Lower lobe of right lung (tissue), 2 donors: ENCODE results near the gene TUBD1. TPM values are rescaled to one million over a fixed set of nuclear protein-coding genes. Genes with fewer than 3 reads are reported as not detected.

Experiments used
- ATAC-seq, 2 donors: fragments of 200-7000 bp; cut with Tn5 transposase; one replicate each; pipeline ENCODE4 v1.9.1; 2020 to 2022; ENCODE audit warnings: mild to moderate bottlenecking in 2 of 2, moderate library complexity in 2 of 2
- DNase-seq: peaks from one replicate; pipeline ENCODE4 v3.0.0-alpha.2; 2020
- H3K27ac ChIP-seq: fragments of 200-600 bp; one replicate; pipeline ENCODE4 v1.8.0; 2022
- H3K27me3 ChIP-seq: fragments of 200-600 bp; one replicate; pipeline ENCODE4 v1.8.0; 2022; ENCODE audit warnings: low read depth
- H3K36me3 ChIP-seq: fragments of 200-600 bp; one replicate; pipeline ENCODE4 v1.8.0; 2022; ENCODE audit warnings: mild to moderate bottlenecking
- H3K4me1 ChIP-seq: fragments of 200-600 bp; one replicate; pipeline ENCODE4 v1.8.0; 2022
- H3K4me3 ChIP-seq: fragments of 200-600 bp; one replicate; pipeline ENCODE4 v1.8.0; 2022; ENCODE audit warnings: mild to moderate bottlenecking
- H3K9me3 ChIP-seq: fragments of 200-600 bp; one replicate; pipeline ENCODE4 v1.8.0; 2022
- CTCF ChIP-seq: fragments of 200-600 bp; IDR thresholded peaks from one replicate; pipeline ENCODE4 v1.8.0; 2022; ENCODE audit warnings: antibody characterized with exemption, mild to moderate bottlenecking
- intact Hi-C: fragments of 100-400 bp; cut with DNase I; formaldehyde crosslinking; loops from one replicate; pipeline ENCODE4 v1.11.0; 2022
- microRNA-seq: library from miRNA; unstranded; fragments of <30 nt; microRNA quantifications from one replicate; pipeline ENCODE4 v1.2.0, GENCODE V29; 2020; ENCODE audit warnings: borderline number of aligned reads
- total RNA-seq: library from RNA; stranded (reverse); fragmentation: NEBNext Ultra II Directional; extraction: Animal tissue kit (Norgen Biotek cat#: 25700); gene quantifications from one replicate; pipeline ENCODE4 v1.2.1, GENCODE V29; 2021
- donor health status: DM: no; HTN: yes; CAD: no; lungs with severe emphysema.

Gene TUBD1
- total RNA-seq, 1 donor from 2014 or later = 14.7 TPM

- Histone ChIP-seq H3K27ac (peak overlapping the region; percentile 8), H3K4me1 (peaks cover 7% of the 10 kb centered on the region), H3K4me3 (no peak overlapping the region), H3K9me3 (no peaks in the 10 kb centered on the region), H3K27me3 (no peaks in the 10 kb centered on the region), H3K36me3 (peaks cover 20% of the 10 kb centered on the region)
- TF ChIP-seq CTCF = no peak
- ATAC-seq (no peak), DNase-seq (no peak)
- intact Hi-C loops = no loop called here
Measured at GRCh38 chr17:59814276-59814675, 78.5 kb downstream of the TUBD1 start.

- Histone ChIP-seq H3K27ac (no peak overlapping the region), H3K36me3 (peaks cover 20% of the 10 kb centered on the region), H3K4me1 (peaks cover 7% of the 10 kb centered on the region), H3K9me3 (no peaks in the 10 kb centered on the region), H3K27me3 (no peaks in the 10 kb centered on the region), H3K4me3 (no peak overlapping the region)
- no peak for TF ChIP-seq CTCF
- intact Hi-C loops = no loop called here
- no peak for DNase-seq
- ATAC-seq = no peak
Measured at GRCh38 chr17:59812139-59812538, 80.6 kb downstream of the TUBD1 start.

- Histone ChIP-seq H3K4me1 (peaks cover 4% of the 10 kb centered on the region), H3K4me3 (no peak overlapping the region), H3K27me3 (no peaks in the 10 kb centered on the region), H3K9me3 (no peaks in the 10 kb centered on the region), H3K27ac (no peak overlapping the region), H3K36me3 (peaks cover 20% of the 10 kb centered on the region)
- no peak for TF ChIP-seq CTCF
- DNase-seq (no peak), ATAC-seq (no peak)
- intact Hi-C loops = no loop called here
Measured at GRCh38 chr17:59811209-59811608, 81.5 kb downstream of the TUBD1 start.

- no peak for DNase-seq
- Histone ChIP-seq H3K4me1 (no peaks in the 10 kb centered on the region), H3K27ac (no peak overlapping the region), H3K9me3 (no peaks in the 10 kb centered on the region), H3K27me3 (no peaks in the 10 kb centered on the region), H3K36me3 (peaks cover 20% of the 10 kb centered on the region), H3K4me3 (no peak overlapping the region)
- intact Hi-C loops = no loop called here
- no peak for TF ChIP-seq CTCF
- no peak for ATAC-seq
Measured at GRCh38 chr17:59810894-59811153, 81.9 kb downstream of the TUBD1 start.

Small RNAs within 50 kb of the gene (microRNA-seq; reads per million reads assigned to microRNA genes)
- 72,896 reads per million, percentile 100 among the genes with 10 or more reads in this experiment for gene MIR21

Other genes with a start within 250 kb of the TUBD1 start
- gene PTRH2, start 185.5 kb downstream of the TUBD1 start, total RNA-seq = 16.7 TPM
- gene VMP1, start 185.3 kb downstream of the TUBD1 start, total RNA-seq = 176 TPM
- gene RPS6KB1, start 178 bp upstream of the TUBD1 start, total RNA-seq = 29.0 TPM
- 39.5 TPM for gene RNFT1, start 71.8 kb upstream of the TUBD1 start, total RNA-seq
- 28.2 TPM for gene HEATR6, start 186.0 kb upstream of the TUBD1 start, total RNA-seq